K562 (cell line): ENCODE measurements around the gene ANO4. TPM values are rescaled to one million over a fixed set of nuclear protein-coding genes. Genes with fewer than 3 reads are reported as not detected.

Experiments used
- ATAC-seq: fragments of 200-7000 bp; cut with Tn5 transposase; 3 replicates; pipeline ENCODE4 v1.9.1; 2020; ENCODE audit warnings: moderate library complexity
- BruUV-seq: library from RNA; stranded (reverse); fragments of 400-500 nt; replicated peaks from 2 replicates; lab custom pipeline; 2021; lab: Mats Ljungman, UMichigan
- CTCF ChIA-PET: fragments of 300-600 bp; formaldehyde crosslinking; extraction: SDS; loops from one replicate; lab custom pipeline; 2021; ENCODE audit warnings: low intra/inter-chr PET ratio; lab: Yijun Ruan, JAX
- POLR2A ChIA-PET: fragments of 300-600, 350-650 bp; sonication (Branson Sonifier 250); formaldehyde crosslinking; extraction: SDS; loops from one replicate; lab custom pipeline; 2021; ENCODE audit warnings: antibody characterized with exemption, inconsistent platforms; lab: Yijun Ruan, JAX
- DNase-seq, 4 experiments: peaks; one replicate each; pipeline versions ENCODE4 v3.0.0 to v3.0.0-alpha.2; 2011 to 2018; ENCODE audit warnings: low spot score in 3 of 4, mixed read lengths in 3 of 4; ENCODE audit errors: extremely low read depth in 1 of 4
- FAIRE-seq: peaks from 2 replicates; lab custom pipeline; 2011; peaks lifted over from hg19 to GRCh38; lab: Jason Lieb, UNC
- H2AFZ ChIP-seq: 2 replicates; pipeline ENCODE4 v1.6.0; 2011; ENCODE audit warnings: low read depth, low read length, control low read depth, inconsistent platforms
- H3K27ac ChIP-seq: fragments of 200-600 bp; 3 replicates; pipeline ENCODE4 v1.8.0; 2011; ENCODE audit warnings: low read depth, mild to moderate bottlenecking, control low read depth, inconsistent platforms, low read length, moderate library complexity, mixed read lengths; ENCODE audit errors: extremely low read depth
- H3K27me3 ChIP-seq, 2 experiments: fragments of 300-600 bp in 1 of 2; 2 replicates in 1 of 2; 3 replicates in 1 of 2; pipeline versions ENCODE4 v1.6.0 to v1.8.0; 2011; ENCODE audit warnings: inconsistent platforms in 2 of 2, low read length in 2 of 2, mild to moderate bottlenecking in 1 of 2, mixed read lengths in 1 of 2, moderate library complexity in 1 of 2; ENCODE audit not compliant: control insufficient read depth in 2 of 2, insufficient read depth in 2 of 2
- H3K36me3 ChIP-seq: fragments of 300-600 bp; 3 replicates; pipeline ENCODE4 v1.8.0; 2011; ENCODE audit warnings: mild to moderate bottlenecking, low read length, inconsistent platforms; ENCODE audit not compliant: control insufficient read depth, insufficient read depth
- H3K4me1 ChIP-seq, 2 experiments: fragments of 200-600 bp in 1 of 2; replicated peaks in 1 of 2; 2 replicates in 1 of 2; 3 replicates in 1 of 2; pipeline versions ENCODE4 v1.5.1 to v1.8.0; 2011; ENCODE audit warnings: inconsistent platforms in 2 of 2, low read length in 2 of 2, mild to moderate bottlenecking in 1 of 2, mixed read lengths in 1 of 2, moderate library complexity in 1 of 2; ENCODE audit not compliant: control insufficient read depth in 2 of 2, insufficient read depth in 2 of 2
- H3K4me2 ChIP-seq: 2 replicates; pipeline ENCODE4 v1.6.1; 2011; ENCODE audit warnings: low read length, control low read depth, inconsistent platforms, mixed read lengths; ENCODE audit not compliant: insufficient read depth
- H3K4me3 ChIP-seq: fragments of 200-600 bp; sonication (generic), shearing (Covaris generic); 2 replicates; pipeline ENCODE4 v1.5.1; 2016; ENCODE audit warnings: control low read depth, inconsistent platforms
- H3K79me2 ChIP-seq: fragments of 200-600 bp; 3 replicates; pipeline ENCODE4 v1.8.0; 2011; ENCODE audit warnings: low read length, inconsistent platforms; ENCODE audit not compliant: control insufficient read depth, insufficient read depth
- H3K9ac ChIP-seq, 2 experiments: 2 replicates each; pipeline versions ENCODE4 v1.6.0 to v1.6.1; 2011; ENCODE audit warnings: low read depth in 2 of 2, low read length in 2 of 2, control low read depth in 1 of 2, inconsistent platforms in 1 of 2, mild to moderate bottlenecking in 1 of 2, mixed read lengths in 1 of 2; ENCODE audit not compliant: insufficient read depth in 1 of 2
- H3K9me1 ChIP-seq: one replicate; pipeline ENCODE4 v1.6.0; 2011; ENCODE audit warnings: inconsistent platforms, mild to moderate bottlenecking, low read length, moderate library complexity; ENCODE audit not compliant: control insufficient read depth, insufficient read depth
- H3K9me3 ChIP-seq: replicated peaks from 2 replicates; pipeline ENCODE4 v1.5.1; 2011; ENCODE audit warnings: low read depth, low read length, inconsistent platforms; ENCODE audit not compliant: control insufficient read depth, insufficient read depth
- H4K20me1 ChIP-seq: replicated peaks from 2 replicates; pipeline ENCODE4 v1.6.1; 2011; ENCODE audit warnings: low read length, inconsistent platforms, mixed read lengths; ENCODE audit not compliant: control insufficient read depth, insufficient read depth
- BCL6 ChIP-seq: fragments of 250-450 bp; sonication (Bioruptor Pico); IDR thresholded peaks from 2 replicates; pipeline ENCODE4 v1.4.0; 2020
- BDP1 ChIP-seq: IDR thresholded peaks from 3 replicates; pipeline ENCODE4 v1.6.1; 2011; ENCODE audit not compliant: insufficient read length, insufficient read depth
- CBX8 ChIP-seq: fragments of 200-600 bp; sonication (generic); IDR thresholded peaks from 2 replicates; pipeline ENCODE4 v1.6.1; 2012; ENCODE audit warnings: borderline replicate concordance, mixed run types, low read depth, mild to moderate bottlenecking, moderate library complexity, mixed read lengths, low read length, control low read depth, inconsistent platforms; ENCODE audit not compliant: poor library complexity, severe bottlenecking; ENCODE audit errors: extremely low read depth
- IRF2 ChIP-seq: sonication (generic); formaldehyde crosslinking; IDR thresholded peaks from 2 replicates; pipeline ENCODE4 v1.8.1; 2022; ENCODE audit warnings: mild to moderate bottlenecking, missing genetic modification reagents
- MNT ChIP-seq, 2 experiments: fragments of 450-650 bp; conservative IDR thresholded peaks; 2 replicates each; pipeline ENCODE4 v1.6.1; 2017; ENCODE audit warnings: mild to moderate bottlenecking in 2 of 2, moderate library complexity in 2 of 2
- NR1H2 ChIP-seq: sonication (generic); formaldehyde crosslinking; IDR thresholded peaks from 2 replicates; pipeline ENCODE4 v1.4.0; 2020; ENCODE audit warnings: mild to moderate bottlenecking, missing genetic modification reagents
- PREB ChIP-seq: sonication (generic); formaldehyde crosslinking; IDR thresholded peaks from 2 replicates; pipeline ENCODE4 v1.8.1; 2023; ENCODE audit warnings: mild to moderate bottlenecking, missing genetic modification reagents
- ZEB2 ChIP-seq: fragments of 450-650 bp; IDR thresholded peaks from 2 replicates; pipeline ENCODE4 v1.6.1; 2016
- ZNF436 ChIP-seq: fragments of 250-450, 450-650 bp; sonication (Bioruptor Pico); formaldehyde crosslinking; IDR thresholded peaks from 2 replicates; pipeline ENCODE4 v1.7.0; 2020; ENCODE audit warnings: mild to moderate bottlenecking
- WGBS: fragments of 100-300 bp; shearing (Covaris generic); methylation state at CpG from one replicate; pipeline ENCODE4 v1.1.6; 2016; ENCODE audit warnings: low coverage, mixed read lengths; ENCODE audit not compliant: insufficient coverage; ENCODE audit errors: missing lambda C conversion rate; 5-methylcytosine and 5-hydroxymethylcytosine counted together
- in situ Hi-C: fragments of 300-500 bp; cut with MboI; formaldehyde crosslinking; loops from 4 replicates; pipeline ENCODE4 v1.15.0; 2018; ENCODE audit warnings: inconsistent platforms, mixed read lengths
- intact Hi-C: fragments of 100-400 bp; cut with micrococcal nuclease; formaldehyde crosslinking; loops from 2 replicates; pipeline ENCODE4 v1.14.2; 2022
- polyA plus RNA-seq, 8 experiments: library from polyadenylated mRNA; depleted of rRNA in 4 of 8; stranded (reverse) in 5 of 8; unstranded in 3 of 8; fragments of >200 nt; fragmentation: Nextera tagmentation in 2 of 8; fragmentation: Illumina TruSeq in 1 of 8; extraction: Ambion mirVana in 2 of 8; extraction: Trizol in 1 of 8; gene quantifications; 2 replicates each; pipeline versions ENCODE4 v1.2.1 to v1.2.3, GENCODE V29; 2011 to 2014; ENCODE audit warnings: inconsistent platforms in 1 of 8, missing spikeins in 1 of 8
- total RNA-seq, 7 experiments: library from RNA; depleted of rRNA in 6 of 7; stranded (reverse); fragments of >200 nt in 6 of 7; fragmentation: Illumina TruSeq in 2 of 7; extraction: Trizol in 2 of 7; gene quantifications; 2 replicates each; pipeline versions ENCODE4 v1.2.1 to v1.2.3, GENCODE V29; 2011 to 2021; ENCODE audit warnings: low replicate concordance in 1 of 7

ANO4 gene
- total and polyA plus RNA-seq, 9 of the 15 experiments (the other 6 are each of a cell fraction or from before 2014, with no cell fraction given): not detected

- ATAC-seq (no peak), FAIRE-seq (no peak), DNase-seq (no peak)
- Histone ChIP-seq H3K9ac (no peak overlapping the region), H3K27me3 (no peaks in the 10 kb centered on the region), H3K79me2 (no peaks in the 10 kb centered on the region), H3K27ac (no peak overlapping the region), H3K4me2 (no peak overlapping the region), H3K9me3 (no peaks in the 10 kb centered on the region), H3K36me3 (no peaks in the 10 kb centered on the region), H3K9me1 (no peaks in the 10 kb centered on the region), H2AFZ (no peak overlapping the region), H3K4me3 (no peak overlapping the region), H3K4me1 (no peaks in the 10 kb centered on the region), H4K20me1 (no peaks in the 10 kb centered on the region)
- ChIA-PET CTCF (no interaction called here), POLR2A (no interaction called here)
- in situ Hi-C loops: no loop called here
- TF ChIP-seq PREB (no peak), IRF2 (CRISPR knock-in tag) (no peak), CBX8 (no peak), ZEB2 (no peak), BCL6 (CRISPR knock-in tag) (no peak), MNT (conservative IDR thresholded peaks at IDR 0.05) (no peak), ZNF436 (no peak), BDP1 (no peak), NR1H2 (CRISPR knock-in tag) (no peak)
- 0% methylated on average over 1 of the region's 1 CpG for WGBS
- no TSS peak for BruUV-seq
- intact Hi-C loops: no loop called here
Measured at GRCh38 chr12:100858656-100859055, 64.1 kb downstream of the ANO4 start.
